H9 (cell line): ENCODE data around the gene SNAP25. TPM values are rescaled to one million over a fixed set of nuclear protein-coding genes. Genes with fewer than 3 reads are reported as not detected.

Source experiments
- DNase-seq: peaks from one replicate; pipeline ENCODE4 v3.0.0-alpha.2; 2017
- H2AFZ ChIP-seq: one replicate; pipeline ENCODE4 v1.6.1; 2013; ENCODE audit warnings: mild to moderate bottlenecking, low read length, control low read depth, moderate library complexity
- H2AK5ac ChIP-seq: 2 replicates; pipeline ENCODE4 v1.6.1; 2013; ENCODE audit warnings: low read length, control low read depth, mixed read lengths; ENCODE audit not compliant: insufficient read length
- H2BK120ac ChIP-seq: one replicate; pipeline ENCODE4 v1.6.1; 2013; ENCODE audit warnings: low read depth, mild to moderate bottlenecking, low read length, control low read depth, inconsistent platforms; ENCODE audit not compliant: poor library complexity, severe bottlenecking
- H2BK12ac ChIP-seq: 2 replicates; pipeline ENCODE4 v1.6.1; 2013; ENCODE audit warnings: low read length, control low read depth, mixed read lengths, low read depth; ENCODE audit not compliant: insufficient read length
- H2BK15ac ChIP-seq: 2 replicates; pipeline ENCODE4 v1.6.1; 2013; ENCODE audit warnings: low read depth, low read length, control low read depth
- H2BK20ac ChIP-seq: one replicate; pipeline ENCODE4 v1.6.1; 2013; ENCODE audit warnings: low read depth, mild to moderate bottlenecking, low read length, control low read depth, inconsistent platforms; ENCODE audit not compliant: poor library complexity, severe bottlenecking
- H2BK5ac ChIP-seq: 2 replicates; pipeline ENCODE4 v1.6.1; 2013; ENCODE audit warnings: low read length, control low read depth, mixed read lengths; ENCODE audit not compliant: insufficient read length
- H3K14ac ChIP-seq: 2 replicates; pipeline ENCODE4 v1.6.1; 2013; ENCODE audit warnings: low read length, control low read depth; ENCODE audit not compliant: insufficient read depth
- H3K18ac ChIP-seq: 2 replicates; pipeline ENCODE4 v1.6.1; 2013; ENCODE audit warnings: low read depth, mild to moderate bottlenecking, mixed read lengths, low read length, control low read depth; ENCODE audit not compliant: insufficient read length
- H3K23ac ChIP-seq: 2 replicates; pipeline ENCODE4 v1.6.1; 2013; ENCODE audit warnings: low read length, control low read depth, mixed read lengths, low read depth; ENCODE audit not compliant: insufficient read length
- H3K23me2 ChIP-seq: 2 replicates; pipeline ENCODE4 v1.6.1; 2013; ENCODE audit warnings: low read depth, mild to moderate bottlenecking, mixed read lengths, low read length, control low read depth; ENCODE audit not compliant: insufficient read length, poor library complexity, severe bottlenecking
- H3K27ac ChIP-seq: 2 replicates; pipeline ENCODE4 v1.5.1; 2013; ENCODE audit warnings: low read length, control low read depth, mixed read lengths, low read depth; ENCODE audit not compliant: insufficient read length
- H3K27me3 ChIP-seq: 2 replicates; pipeline ENCODE4 v1.6.1; 2013; ENCODE audit warnings: low read length, control low read depth, inconsistent platforms; ENCODE audit not compliant: insufficient read depth
- H3K4ac ChIP-seq: 2 replicates; pipeline ENCODE4 v1.6.1; 2013; ENCODE audit warnings: low read depth, mild to moderate bottlenecking, control low read depth, inconsistent platforms, low read length, moderate library complexity
- H3K4me1 ChIP-seq: 2 replicates; pipeline ENCODE4 v1.6.1; 2013; ENCODE audit warnings: low read length, control low read depth, inconsistent platforms; ENCODE audit not compliant: insufficient read depth
- H3K4me2 ChIP-seq: 2 replicates; pipeline ENCODE4 v1.6.1; 2013; ENCODE audit warnings: low read length, control low read depth, mixed read lengths; ENCODE audit not compliant: insufficient read length, insufficient read depth
- H3K56ac ChIP-seq: 2 replicates; pipeline ENCODE4 v1.6.1; 2013; ENCODE audit warnings: low read depth, mild to moderate bottlenecking, mixed read lengths, low read length, control low read depth; ENCODE audit not compliant: insufficient read length
- H3K79me1 ChIP-seq: 2 replicates; pipeline ENCODE4 v1.6.1; 2013; ENCODE audit warnings: low read depth, mild to moderate bottlenecking, moderate library complexity, low read length, control low read depth, inconsistent platforms; ENCODE audit not compliant: insufficient read depth, poor library complexity, severe bottlenecking
- H3K79me2 ChIP-seq: 2 replicates; pipeline ENCODE4 v1.6.1; 2013; ENCODE audit warnings: low read length, control low read depth, inconsistent platforms; ENCODE audit not compliant: insufficient read depth
- H3K9ac ChIP-seq: 2 replicates; pipeline ENCODE4 v1.6.1; 2013; ENCODE audit warnings: low read length, control low read depth, mixed read lengths; ENCODE audit not compliant: insufficient read length; ENCODE audit errors: extremely low read depth
- H3K9me3 ChIP-seq: one replicate; pipeline ENCODE4 v1.6.1; 2013; ENCODE audit warnings: low read depth, low read length, inconsistent platforms; ENCODE audit not compliant: control insufficient read depth
- H3T11ph ChIP-seq: one replicate; pipeline ENCODE4 v1.6.1; 2013; ENCODE audit warnings: mild to moderate bottlenecking, low read length, control low read depth, inconsistent platforms
- H4K20me1 ChIP-seq: one replicate; pipeline ENCODE4 v1.6.1; 2013; ENCODE audit not compliant: control insufficient read depth, insufficient read length, insufficient read depth
- H4K5ac ChIP-seq: 2 replicates; pipeline ENCODE4 v1.6.1; 2013; ENCODE audit warnings: low read depth, mild to moderate bottlenecking, mixed read lengths, low read length, control low read depth; ENCODE audit not compliant: insufficient read length
- H4K8ac ChIP-seq: replicated peaks from 2 replicates; pipeline ENCODE4 v1.6.1; 2013; ENCODE audit warnings: low read length, control low read depth, mixed read lengths, low read depth; ENCODE audit not compliant: insufficient read length
- H4K91ac ChIP-seq: 2 replicates; pipeline ENCODE4 v1.6.1; 2013; ENCODE audit warnings: low read depth, mild to moderate bottlenecking, moderate library complexity, mixed read lengths, low read length, control low read depth; ENCODE audit not compliant: insufficient read length
- H3K27ac Mint-ChIP-seq, 3 experiments: 2 replicates in 2 of 3; 3 replicates in 1 of 3; pipeline ENCODE4 v1.8.0; 2020 to 2021; ENCODE audit warnings: mixed read lengths in 3 of 3, mild to moderate bottlenecking in 1 of 3, moderate library complexity in 1 of 3
- H3K27me3 Mint-ChIP-seq: 2 replicates; pipeline ENCODE4 v1.8.0; 2021; ENCODE audit warnings: low read depth, mild to moderate bottlenecking, moderate library complexity, mixed read lengths
- H3K36me3 Mint-ChIP-seq, 3 experiments: 2 replicates in 2 of 3; 3 replicates in 1 of 3; pipeline ENCODE4 v1.8.0; 2020 to 2021; ENCODE audit warnings: low read depth in 3 of 3, mixed read lengths in 3 of 3; ENCODE audit not compliant: insufficient read depth in 1 of 3
- H3K4me1 Mint-ChIP-seq, 2 experiments: 2 replicates each; pipeline ENCODE4 v1.8.0; 2020; ENCODE audit warnings: mixed read lengths in 2 of 2
- H3K4me3 Mint-ChIP-seq, 2 experiments: 2 replicates in 1 of 2; 3 replicates in 1 of 2; pipeline ENCODE4 v1.8.0; 2020 to 2021; ENCODE audit warnings: mild to moderate bottlenecking in 2 of 2, mixed read lengths in 2 of 2, moderate library complexity in 1 of 2
- H3K9me3 Mint-ChIP-seq, 2 experiments: 2 replicates in 1 of 2; 3 replicates in 1 of 2; pipeline ENCODE4 v1.8.0; 2020; ENCODE audit warnings: mild to moderate bottlenecking in 2 of 2, mixed read lengths in 2 of 2, moderate library complexity in 1 of 2
- WGBS: extraction: QIAGEN DNeasy Blood & Tissue Kit; methylation state at CpG from one replicate; pipeline ENCODE4 v1.1.7; 2013; ENCODE audit warnings: missing lambda C conversion rate, low lambda C conversion rate, mixed read lengths; ENCODE audit not compliant: insufficient read length; ENCODE audit errors: extremely low coverage; 5-methylcytosine and 5-hydroxymethylcytosine counted together
- total RNA-seq: library from RNA; stranded (reverse); gene quantifications from 2 replicates; pipeline ENCODE4 v1.2.1, GENCODE V29; 2021
- TF ChIP-seq, protein P1 (sequence below): fragments of 200-600 bp; sonication (generic); conservative IDR thresholded peaks from 3 replicates; pipeline ENCODE4 v1.8.0; 2021; ENCODE audit warnings: antibody characterized with exemption, mild to moderate bottlenecking

The SNAP25 gene
- total RNA-seq, 1 experiment from 2014 or later, result 0.13 TPM

DNA sequence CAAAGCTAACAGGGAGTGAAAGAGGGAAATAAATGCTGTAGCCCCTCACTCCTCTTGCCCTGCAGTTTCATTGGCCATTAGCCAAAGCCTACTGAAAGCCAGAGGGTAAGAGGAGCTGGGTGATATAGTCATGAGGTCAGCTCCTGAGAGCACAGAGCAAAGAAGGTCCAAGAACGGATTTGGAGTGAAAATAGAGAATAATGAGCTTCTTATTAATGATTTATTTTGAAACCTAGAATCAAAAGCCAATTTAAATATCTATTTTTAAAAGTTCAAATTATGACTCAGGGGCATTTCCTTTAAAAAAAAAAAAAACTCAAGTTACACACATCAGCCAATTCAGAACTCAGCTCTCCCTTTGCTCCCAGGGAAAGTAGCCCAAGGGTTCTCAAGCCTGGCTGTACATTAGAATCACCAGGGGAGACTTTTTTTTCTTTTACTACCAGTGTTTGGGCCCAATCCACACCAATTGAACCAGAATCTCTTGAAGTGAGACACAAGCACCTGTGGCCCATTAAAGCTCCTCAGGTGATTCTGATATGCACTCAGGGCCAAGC is 79.1 kb downstream of the SNAP25 start:
- Histone ChIP-seq H4K8ac (no peak overlapping the region), H3K14ac (no peak overlapping the region), H2BK20ac (no peak overlapping the region), H3K18ac (no peak overlapping the region), H2BK12ac (no peak overlapping the region), H3K27me3 (peaks cover 3% of the 10 kb centered on the region; the same call in 1 of the 2 replicates), H3K9me3 (no peaks in the 10 kb centered on the region), H3K4me1 (peaks cover 13% of the 10 kb centered on the region; the same call in 1 of the 2 replicates), H2BK120ac (no peak overlapping the region), H3K27ac (no peak overlapping the region), H2AFZ (no peak overlapping the region), H2BK5ac (no peak overlapping the region), H3K9ac (no peak overlapping the region), H2AK5ac (no peak overlapping the region), H4K91ac (no peak overlapping the region), H3K23me2 (no peaks in the 10 kb centered on the region), H3K79me1 (no peaks in the 10 kb centered on the region), H3K23ac (no peak overlapping the region), H3T11ph (no peak overlapping the region), H4K5ac (no peak overlapping the region), H3K4me2 (no peak overlapping the region), H3K79me2 (no peaks in the 10 kb centered on the region), H4K20me1 (no peaks in the 10 kb centered on the region), H3K4ac (no peak overlapping the region), H3K56ac (no peak overlapping the region), H2BK15ac (no peak overlapping the region)
- H3K4me1 Mint-ChIP-seq, result peaks cover 32 to 42% of the 10 kb centered on the region in 2 experiments
- TF ChIP-seq, protein P1, sequence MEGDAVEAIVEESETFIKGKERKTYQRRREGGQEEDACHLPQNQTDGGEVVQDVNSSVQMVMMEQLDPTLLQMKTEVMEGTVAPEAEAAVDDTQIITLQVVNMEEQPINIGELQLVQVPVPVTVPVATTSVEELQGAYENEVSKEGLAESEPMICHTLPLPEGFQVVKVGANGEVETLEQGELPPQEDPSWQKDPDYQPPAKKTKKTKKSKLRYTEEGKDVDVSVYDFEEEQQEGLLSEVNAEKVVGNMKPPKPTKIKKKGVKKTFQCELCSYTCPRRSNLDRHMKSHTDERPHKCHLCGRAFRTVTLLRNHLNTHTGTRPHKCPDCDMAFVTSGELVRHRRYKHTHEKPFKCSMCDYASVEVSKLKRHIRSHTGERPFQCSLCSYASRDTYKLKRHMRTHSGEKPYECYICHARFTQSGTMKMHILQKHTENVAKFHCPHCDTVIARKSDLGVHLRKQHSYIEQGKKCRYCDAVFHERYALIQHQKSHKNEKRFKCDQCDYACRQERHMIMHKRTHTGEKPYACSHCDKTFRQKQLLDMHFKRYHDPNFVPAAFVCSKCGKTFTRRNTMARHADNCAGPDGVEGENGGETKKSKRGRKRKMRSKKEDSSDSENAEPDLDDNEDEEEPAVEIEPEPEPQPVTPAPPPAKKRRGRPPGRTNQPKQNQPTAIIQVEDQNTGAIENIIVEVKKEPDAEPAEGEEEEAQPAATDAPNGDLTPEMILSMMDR, result no peak
- H3K36me3 Mint-ChIP-seq, result peaks cover 0 to 5% (median 0%) of the 10 kb centered on the region in 3 experiments; a peak in 1 of 7 replicates
- no peaks in the 10 kb centered on the region for H3K9me3 Mint-ChIP-seq
- no peaks in the 10 kb centered on the region; the same call in 1 of the 2 replicates for H3K27me3 Mint-ChIP-seq
- WGBS, result no CpG with 5 or more reads among the region's 1 CpG
- no peak for DNase-seq
- H3K4me3 Mint-ChIP-seq, result no peak overlapping the region
- no peak overlapping the region; a peak in 1 of 7 replicates for H3K27ac Mint-ChIP-seq
